ENCODE data around the gene ROBO4. TPM values are rescaled to one million over a fixed set of nuclear protein-coding genes. Genes with fewer than 3 reads are reported as not detected.

ROBO4 gene
- total and polyA plus RNA-seq, 9 of the 15 experiments (the other 6 are each of a cell fraction or from before 2014, with no cell fraction given), result not detected

DNA sequence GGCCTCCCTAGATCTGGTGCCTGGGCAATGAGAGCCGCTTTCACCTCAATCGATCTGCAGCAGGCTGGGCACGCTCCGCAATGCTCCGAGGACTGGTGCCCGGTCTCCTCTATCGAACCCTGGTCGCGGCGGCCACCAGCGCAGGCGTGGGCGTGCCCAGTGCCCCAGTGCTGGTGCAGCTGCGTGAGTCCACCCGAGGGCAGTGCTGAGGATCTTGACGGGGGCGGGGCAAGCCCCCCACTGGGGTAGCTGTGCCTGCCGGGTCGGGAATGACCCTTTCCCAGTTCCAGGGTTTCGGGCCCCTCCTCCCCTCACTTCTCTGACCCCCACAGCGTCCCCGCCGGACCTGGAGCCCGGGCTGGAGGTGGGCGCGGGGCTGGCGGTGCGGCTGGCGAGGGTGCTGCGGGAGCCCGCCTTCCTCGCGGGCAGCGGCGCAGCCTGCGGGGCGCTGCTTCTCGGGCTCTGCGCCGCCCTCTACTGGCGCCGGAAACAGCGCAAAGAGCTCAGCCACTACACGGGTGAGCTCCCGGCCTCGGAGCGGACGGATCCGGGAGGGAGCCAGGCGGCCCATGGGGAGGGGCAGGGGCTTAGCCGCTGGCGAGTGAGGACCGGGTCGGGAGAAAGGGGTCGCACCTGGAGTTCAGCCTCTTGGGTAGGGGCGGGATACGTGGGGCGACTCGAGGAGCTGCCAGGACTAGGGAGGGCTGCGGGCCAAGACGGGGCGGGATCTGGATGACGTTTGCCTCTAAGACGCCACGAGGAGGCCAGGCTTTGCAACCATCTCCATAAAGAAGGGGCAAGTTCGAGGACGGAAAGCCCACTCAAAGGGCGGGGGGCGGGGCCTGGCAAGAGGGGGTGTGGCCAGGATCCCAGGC, 21.5 kb downstream of the ROBO4 start (continued):
- TF ChIP-seq MAZ (CRISPR knock-in tag; conservative IDR thresholded peaks at IDR 0.05 in 1 of 2, IDR thresholded peaks at IDR 0.05 in 1 of 2), result peak; percentile 57 to 83; a peak in 3 of 4 replicates
- TF ChIP-seq NFE2 (IDR thresholded peaks at IDR 0.05; ENCODE audit: low read depth), result no peak
- TF ChIP-seq ZNF133 (CRISPR knock-in tag; IDR thresholded peaks at IDR 0.05), result no peak
- TF ChIP-seq L3MBTL2 (IDR thresholded peaks at IDR 0.05), result peak; percentile 78
- TF ChIP-seq, protein P1, sequence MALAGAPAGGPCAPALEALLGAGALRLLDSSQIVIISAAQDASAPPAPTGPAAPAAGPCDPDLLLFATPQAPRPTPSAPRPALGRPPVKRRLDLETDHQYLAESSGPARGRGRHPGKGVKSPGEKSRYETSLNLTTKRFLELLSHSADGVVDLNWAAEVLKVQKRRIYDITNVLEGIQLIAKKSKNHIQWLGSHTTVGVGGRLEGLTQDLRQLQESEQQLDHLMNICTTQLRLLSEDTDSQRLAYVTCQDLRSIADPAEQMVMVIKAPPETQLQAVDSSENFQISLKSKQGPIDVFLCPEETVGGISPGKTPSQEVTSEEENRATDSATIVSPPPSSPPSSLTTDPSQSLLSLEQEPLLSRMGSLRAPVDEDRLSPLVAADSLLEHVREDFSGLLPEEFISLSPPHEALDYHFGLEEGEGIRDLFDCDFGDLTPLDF (CRISPR knock-in tag; IDR thresholded peaks at IDR 0.05), result peak; percentile 69; the same call in 1 of the 2 replicates
- TF ChIP-seq, protein P2, sequence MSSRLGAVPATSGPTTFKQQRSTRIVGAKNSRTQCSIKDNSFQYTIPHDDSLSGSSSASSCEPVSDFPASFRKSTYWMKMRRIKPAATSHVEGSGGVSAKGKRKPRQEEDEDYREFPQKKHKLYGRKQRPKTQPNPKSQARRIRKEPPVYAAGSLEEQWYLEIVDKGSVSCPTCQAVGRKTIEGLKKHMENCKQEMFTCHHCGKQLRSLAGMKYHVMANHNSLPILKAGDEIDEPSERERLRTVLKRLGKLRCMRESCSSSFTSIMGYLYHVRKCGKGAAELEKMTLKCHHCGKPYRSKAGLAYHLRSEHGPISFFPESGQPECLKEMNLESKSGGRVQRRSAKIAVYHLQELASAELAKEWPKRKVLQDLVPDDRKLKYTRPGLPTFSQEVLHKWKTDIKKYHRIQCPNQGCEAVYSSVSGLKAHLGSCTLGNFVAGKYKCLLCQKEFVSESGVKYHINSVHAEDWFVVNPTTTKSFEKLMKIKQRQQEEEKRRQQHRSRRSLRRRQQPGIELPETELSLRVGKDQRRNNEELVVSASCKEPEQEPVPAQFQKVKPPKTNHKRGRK (tag; IDR thresholded peaks at IDR 0.05), result no peak
- no peak for TF ChIP-seq CBX8 (IDR thresholded peaks at IDR 0.05; ENCODE audit: borderline replicate concordance, extremely low read depth, low read depth, low read length, poor library complexity, severe bottlenecking)
- TF ChIP-seq, protein P3, sequence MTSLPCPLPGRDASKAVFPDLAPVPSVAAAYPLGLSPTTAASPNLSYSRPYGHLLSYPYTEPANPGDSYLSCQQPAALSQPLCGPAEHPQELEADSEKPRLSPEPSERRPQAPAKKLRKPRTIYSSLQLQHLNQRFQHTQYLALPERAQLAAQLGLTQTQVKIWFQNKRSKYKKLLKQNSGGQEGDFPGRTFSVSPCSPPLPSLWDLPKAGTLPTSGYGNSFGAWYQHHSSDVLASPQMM (CRISPR knock-in tag; IDR thresholded peaks at IDR 0.05), result no peak
- TF ChIP-seq BRD9 (IDR thresholded peaks at IDR 0.05; ENCODE audit: low read depth, partially characterized antibody), result no peak
- TF ChIP-seq NCOA2 (IDR thresholded peaks at IDR 0.05; ENCODE audit: partially characterized antibody in 2 of 2), result no peak
- TF ChIP-seq, protein P4, sequence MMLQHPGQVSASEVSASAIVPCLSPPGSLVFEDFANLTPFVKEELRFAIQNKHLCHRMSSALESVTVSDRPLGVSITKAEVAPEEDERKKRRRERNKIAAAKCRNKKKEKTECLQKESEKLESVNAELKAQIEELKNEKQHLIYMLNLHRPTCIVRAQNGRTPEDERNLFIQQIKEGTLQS (IDR thresholded peaks at IDR 0.05), result no peak
- TF ChIP-seq, protein P4 (CRISPR knock-in tag; conservative IDR thresholded peaks at IDR 0.05), result peak; percentile 69; the same call in 1 of the 2 replicates
- TF ChIP-seq RB1 (IDR thresholded peaks at IDR 0.05; ENCODE audit: low read depth), result peak; percentile 94
- TF ChIP-seq HDAC1 (IDR thresholded peaks at IDR 0.05), result peak in 1 of 2 experiments; percentile 44; a peak in 1 of 4 replicates
- no peak for TF ChIP-seq CREB1 (IDR thresholded peaks at IDR 0.05)
- TF ChIP-seq CREB1 (CRISPR knock-in tag; IDR thresholded peaks at IDR 0.05), result peak; percentile 63
- no peak for TF ChIP-seq ZNF232 (CRISPR knock-in tag; IDR thresholded peaks at IDR 0.05)
- peak in 2 of 3 experiments; percentile 23 to 41 for TF ChIP-seq YY1 (IDR thresholded peaks at IDR 0.05; ENCODE audit: borderline replicate concordance in 1 of 3, control insufficient read depth in 1 of 3, extremely low read depth in 1 of 3, insufficient read depth in 3 of 3, insufficient read length in 1 of 3, insufficient replicate concordance in 2 of 3, low read depth in 1 of 3, low read length in 2 of 3)
- TF ChIP-seq, protein P5, sequence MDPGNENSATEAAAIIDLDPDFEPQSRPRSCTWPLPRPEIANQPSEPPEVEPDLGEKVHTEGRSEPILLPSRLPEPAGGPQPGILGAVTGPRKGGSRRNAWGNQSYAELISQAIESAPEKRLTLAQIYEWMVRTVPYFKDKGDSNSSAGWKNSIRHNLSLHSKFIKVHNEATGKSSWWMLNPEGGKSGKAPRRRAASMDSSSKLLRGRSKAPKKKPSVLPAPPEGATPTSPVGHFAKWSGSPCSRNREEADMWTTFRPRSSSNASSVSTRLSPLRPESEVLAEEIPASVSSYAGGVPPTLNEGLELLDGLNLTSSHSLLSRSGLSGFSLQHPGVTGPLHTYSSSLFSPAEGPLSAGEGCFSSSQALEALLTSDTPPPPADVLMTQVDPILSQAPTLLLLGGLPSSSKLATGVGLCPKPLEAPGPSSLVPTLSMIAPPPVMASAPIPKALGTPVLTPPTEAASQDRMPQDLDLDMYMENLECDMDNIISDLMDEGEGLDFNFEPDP (CRISPR knock-in tag; IDR thresholded peaks at IDR 0.05), result no peak
- no peak for TF ChIP-seq ZKSCAN8 (CRISPR knock-in tag; IDR thresholded peaks at IDR 0.05)

Measured in K562 (cell line).